ENCODE data around the gene COA6. TPM values are rescaled to one million over a fixed set of nuclear protein-coding genes. Genes with fewer than 3 reads are reported as not detected.

COA6 gene
- total and polyA plus RNA-seq, 2 of the 13 experiments (the other 11 are each of a cell fraction or from before 2014, with no cell fraction given), result 32.4 to 104 TPM

DNA sequence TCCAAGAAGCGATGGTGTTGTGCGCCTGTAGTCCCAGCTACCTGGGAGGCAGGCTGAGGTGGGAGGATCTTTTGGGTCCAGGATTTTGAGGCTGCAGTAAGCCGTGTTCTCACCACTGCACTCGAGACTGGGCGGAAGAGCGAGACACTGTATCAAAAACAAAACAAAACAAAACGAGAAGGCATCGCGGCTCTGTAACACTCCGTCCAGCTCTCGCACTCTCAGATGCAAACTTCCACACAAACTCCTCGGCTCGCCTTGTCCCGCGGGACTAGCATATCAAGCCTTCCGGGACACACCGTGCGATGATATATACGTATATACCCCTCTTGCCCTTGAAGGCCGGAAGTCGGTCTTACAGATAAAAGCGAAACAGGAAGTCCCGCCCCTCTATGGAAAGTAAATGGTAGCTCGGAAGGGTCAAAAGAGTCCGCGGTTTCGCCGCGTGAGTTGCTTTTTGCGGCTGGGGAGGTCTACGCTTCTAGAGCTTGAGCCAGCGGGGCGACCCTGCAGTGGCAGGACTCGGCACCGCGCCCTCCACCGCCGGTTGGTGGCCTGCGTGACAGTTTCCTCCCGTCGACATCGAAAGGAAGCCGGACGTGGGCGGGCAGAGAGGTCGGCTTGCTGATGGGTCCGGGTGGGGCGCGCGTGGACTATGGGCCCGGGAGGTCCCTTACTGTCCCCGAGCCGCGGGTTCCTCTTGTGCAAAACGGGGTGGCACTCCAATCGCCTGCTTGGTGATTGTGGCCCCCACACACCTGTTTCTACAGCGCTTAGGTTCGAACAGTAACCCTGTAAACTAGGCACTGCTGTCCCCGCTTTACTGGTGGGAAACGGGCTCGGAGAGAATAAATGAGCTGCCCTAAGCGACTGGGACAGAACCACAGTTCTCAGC lies at the start of gene COA6 (continued):
- TF ChIP-seq IRX3 (CRISPR knock-in tag; IDR thresholded peaks at IDR 0.05; ENCODE audit: borderline replicate concordance, low read depth), result peak; percentile 46; the same call in 1 of the 2 replicates
- TF ChIP-seq ZNF703 (CRISPR knock-in tag; IDR thresholded peaks at IDR 0.05; ENCODE audit: borderline replicate concordance), result no peak; the same call in 1 of the 2 replicates
- TF ChIP-seq, protein P1, sequence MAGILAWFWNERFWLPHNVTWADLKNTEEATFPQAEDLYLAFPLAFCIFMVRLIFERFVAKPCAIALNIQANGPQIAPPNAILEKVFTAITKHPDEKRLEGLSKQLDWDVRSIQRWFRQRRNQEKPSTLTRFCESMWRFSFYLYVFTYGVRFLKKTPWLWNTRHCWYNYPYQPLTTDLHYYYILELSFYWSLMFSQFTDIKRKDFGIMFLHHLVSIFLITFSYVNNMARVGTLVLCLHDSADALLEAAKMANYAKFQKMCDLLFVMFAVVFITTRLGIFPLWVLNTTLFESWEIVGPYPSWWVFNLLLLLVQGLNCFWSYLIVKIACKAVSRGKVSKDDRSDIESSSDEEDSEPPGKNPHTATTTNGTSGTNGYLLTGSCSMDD (CRISPR knock-in tag; IDR thresholded peaks at IDR 0.05), result no peak
- TF ChIP-seq ZNF20 (CRISPR knock-in tag; IDR thresholded peaks at IDR 0.05), result no peak
- no peak for TF ChIP-seq ZFP82 (CRISPR knock-in tag; IDR thresholded peaks at IDR 0.05; ENCODE audit: borderline replicate concordance)
- peak; percentile 92; the same call in 1 of the 2 replicates for TF ChIP-seq ZNF749 (CRISPR knock-in tag; IDR thresholded peaks at IDR 0.05; ENCODE audit: borderline replicate concordance)
- TF ChIP-seq ISL2 (CRISPR knock-in tag; IDR thresholded peaks at IDR 0.05), result peak; percentile 73
- TF ChIP-seq RORA (CRISPR knock-in tag; IDR thresholded peaks at IDR 0.05), result no peak
- TF ChIP-seq, protein P2, sequence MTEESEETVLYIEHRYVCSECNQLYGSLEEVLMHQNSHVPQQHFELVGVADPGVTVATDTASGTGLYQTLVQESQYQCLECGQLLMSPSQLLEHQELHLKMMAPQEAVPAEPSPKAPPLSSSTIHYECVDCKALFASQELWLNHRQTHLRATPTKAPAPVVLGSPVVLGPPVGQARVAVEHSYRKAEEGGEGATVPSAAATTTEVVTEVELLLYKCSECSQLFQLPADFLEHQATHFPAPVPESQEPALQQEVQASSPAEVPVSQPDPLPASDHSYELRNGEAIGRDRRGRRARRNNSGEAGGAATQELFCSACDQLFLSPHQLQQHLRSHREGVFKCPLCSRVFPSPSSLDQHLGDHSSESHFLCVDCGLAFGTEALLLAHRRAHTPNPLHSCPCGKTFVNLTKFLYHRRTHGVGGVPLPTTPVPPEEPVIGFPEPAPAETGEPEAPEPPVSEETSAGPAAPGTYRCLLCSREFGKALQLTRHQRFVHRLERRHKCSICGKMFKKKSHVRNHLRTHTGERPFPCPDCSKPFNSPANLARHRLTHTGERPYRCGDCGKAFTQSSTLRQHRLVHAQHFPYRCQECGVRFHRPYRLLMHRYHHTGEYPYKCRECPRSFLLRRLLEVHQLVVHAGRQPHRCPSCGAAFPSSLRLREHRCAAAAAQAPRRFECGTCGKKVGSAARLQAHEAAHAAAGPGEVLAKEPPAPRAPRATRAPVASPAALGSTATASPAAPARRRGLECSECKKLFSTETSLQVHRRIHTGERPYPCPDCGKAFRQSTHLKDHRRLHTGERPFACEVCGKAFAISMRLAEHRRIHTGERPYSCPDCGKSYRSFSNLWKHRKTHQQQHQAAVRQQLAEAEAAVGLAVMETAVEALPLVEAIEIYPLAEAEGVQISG (CRISPR knock-in tag; IDR thresholded peaks at IDR 0.05), result peak; percentile 88
- TF ChIP-seq ZNF432 (CRISPR knock-in tag; IDR thresholded peaks at IDR 0.05; ENCODE audit: borderline replicate concordance), result no peak
- TF ChIP-seq MEIS1 (CRISPR knock-in tag; IDR thresholded peaks at IDR 0.05; ENCODE audit: borderline replicate concordance), result peak; percentile 56; the same call in 1 of the 2 replicates
- TF ChIP-seq ZNF30 (CRISPR knock-in tag; IDR thresholded peaks at IDR 0.05), result 0 out of 2 replicates have a peak, but pooled peaks have one; percentile 60
- TF ChIP-seq NFYB (CRISPR knock-in tag; IDR thresholded peaks at IDR 0.05), result peak; percentile 38; the same call in 1 of the 2 replicates
- TF ChIP-seq PRMT3 (CRISPR knock-in tag; IDR thresholded peaks at IDR 0.05; ENCODE audit: borderline replicate concordance, low read depth), result no peak
- TF ChIP-seq RBM22 (optimal IDR thresholded peaks at IDR 0.05; ENCODE audit: low read length), result peak; percentile 92
- TF ChIP-seq NFKB2 (CRISPR knock-in tag; IDR thresholded peaks at IDR 0.05; ENCODE audit: borderline replicate concordance), result peak; percentile 77; the same call in 1 of the 2 replicates
- TF ChIP-seq ZNF451 (CRISPR knock-in tag; IDR thresholded peaks at IDR 0.05), result peak; percentile 54; the same call in 1 of the 2 replicates
- TF ChIP-seq, protein P3, sequence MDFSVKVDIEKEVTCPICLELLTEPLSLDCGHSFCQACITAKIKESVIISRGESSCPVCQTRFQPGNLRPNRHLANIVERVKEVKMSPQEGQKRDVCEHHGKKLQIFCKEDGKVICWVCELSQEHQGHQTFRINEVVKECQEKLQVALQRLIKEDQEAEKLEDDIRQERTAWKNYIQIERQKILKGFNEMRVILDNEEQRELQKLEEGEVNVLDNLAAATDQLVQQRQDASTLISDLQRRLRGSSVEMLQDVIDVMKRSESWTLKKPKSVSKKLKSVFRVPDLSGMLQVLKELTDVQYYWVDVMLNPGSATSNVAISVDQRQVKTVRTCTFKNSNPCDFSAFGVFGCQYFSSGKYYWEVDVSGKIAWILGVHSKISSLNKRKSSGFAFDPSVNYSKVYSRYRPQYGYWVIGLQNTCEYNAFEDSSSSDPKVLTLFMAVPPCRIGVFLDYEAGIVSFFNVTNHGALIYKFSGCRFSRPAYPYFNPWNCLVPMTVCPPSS (IDR thresholded peaks at IDR 0.05), result no peak
- TF ChIP-seq, protein P4, sequence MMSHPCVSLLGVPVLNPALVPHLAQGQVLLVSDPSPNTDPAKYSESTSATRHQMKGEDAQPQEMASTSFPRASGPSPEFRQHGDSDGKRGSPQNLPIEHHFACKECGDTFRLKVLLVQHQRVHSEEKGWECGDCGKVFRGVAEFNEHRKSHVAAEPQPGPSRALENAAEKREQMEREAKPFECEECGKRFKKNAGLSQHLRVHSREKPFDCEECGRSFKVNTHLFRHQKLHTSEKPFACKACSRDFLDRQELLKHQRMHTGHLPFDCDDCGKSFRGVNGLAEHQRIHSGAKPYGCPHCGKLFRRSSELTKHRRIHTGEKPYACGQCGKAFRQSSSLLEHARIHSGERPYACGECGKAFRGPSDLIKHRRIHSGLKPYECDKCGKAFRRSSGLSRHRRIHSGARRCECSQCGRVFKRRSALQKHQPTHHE (CRISPR knock-in tag; IDR thresholded peaks at IDR 0.05; ENCODE audit: borderline replicate concordance), result peak; percentile 85; the same call in 1 of the 2 replicates
- no peak for TF ChIP-seq HMGA1 (CRISPR knock-in tag; conservative IDR thresholded peaks at IDR 0.05)
- no peak for TF ChIP-seq NCOA5 (CRISPR knock-in tag; IDR thresholded peaks at IDR 0.05)
- no peak for TF ChIP-seq CBX1 (IDR thresholded peaks at IDR 0.05; ENCODE audit: low read depth)
- peak; percentile 35; the same call in 1 of the 2 replicates for TF ChIP-seq ZMYM2 (CRISPR knock-in tag; IDR thresholded peaks at IDR 0.05)

Data from HepG2 (cell line).